HG02642 (cell line): ENCODE results near the gene MYO1D.
"Not testable (repeated sequence)": the region's sequence is repeated elsewhere in the genome, so short reads cannot be mapped to it uniquely, and the experiment has no call there.

ENCODE experiments used
- ATAC-seq: cut with Tn5 transposase; IDR thresholded peaks from one replicate; pipeline ENCODE4 v1.9.1; 2021; ENCODE audit warnings: mild to moderate bottlenecking; ENCODE audit not compliant: unreplicated experiment, poor library complexity

The MYO1D gene

DNA sequence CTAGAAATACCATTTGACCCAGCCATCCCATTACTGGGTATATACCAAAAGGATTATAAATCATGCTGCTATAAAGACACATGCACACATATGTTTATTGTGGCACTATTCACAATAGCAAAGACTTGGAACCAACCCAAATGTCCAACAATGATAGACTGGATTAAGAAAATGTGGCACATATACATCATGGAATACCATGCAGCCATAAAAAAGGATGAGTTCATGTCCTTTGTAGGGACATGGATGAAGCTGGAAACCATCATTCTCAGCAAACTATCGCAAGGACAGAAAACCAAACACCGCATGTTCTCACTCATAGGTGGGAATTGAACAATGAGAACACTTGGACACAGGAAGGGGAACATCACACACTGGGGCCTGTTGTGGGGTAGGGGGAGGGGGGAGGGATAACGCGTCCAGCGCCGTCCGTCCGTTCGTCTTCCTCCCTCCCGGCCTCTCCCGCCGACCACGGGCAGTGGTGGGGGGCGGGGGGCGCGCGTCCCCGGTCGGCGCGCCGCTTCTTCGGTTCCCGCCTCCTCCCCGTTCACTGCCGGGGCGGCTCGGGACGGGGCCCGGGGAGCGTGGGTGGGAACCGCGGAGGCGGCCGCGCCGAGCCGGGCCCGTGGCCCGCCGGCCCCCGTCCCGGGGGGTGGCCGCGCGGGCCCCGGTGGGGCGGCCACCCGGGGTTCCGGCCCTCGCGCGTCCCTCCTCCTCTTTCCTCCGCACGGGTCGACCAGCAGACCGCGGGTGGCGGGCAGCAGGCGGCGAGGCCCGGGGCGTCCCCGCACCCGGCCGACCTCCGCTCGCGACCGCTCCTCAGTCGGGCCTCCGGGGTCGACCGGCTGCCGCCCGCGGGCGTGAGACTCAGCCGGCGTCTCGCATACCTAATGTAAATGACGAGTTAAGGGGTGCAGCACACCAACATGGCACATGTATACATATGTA lies 54.7 kb downstream of the MYO1D start:
- ATAC-seq = not testable (repeated sequence)

DNA sequence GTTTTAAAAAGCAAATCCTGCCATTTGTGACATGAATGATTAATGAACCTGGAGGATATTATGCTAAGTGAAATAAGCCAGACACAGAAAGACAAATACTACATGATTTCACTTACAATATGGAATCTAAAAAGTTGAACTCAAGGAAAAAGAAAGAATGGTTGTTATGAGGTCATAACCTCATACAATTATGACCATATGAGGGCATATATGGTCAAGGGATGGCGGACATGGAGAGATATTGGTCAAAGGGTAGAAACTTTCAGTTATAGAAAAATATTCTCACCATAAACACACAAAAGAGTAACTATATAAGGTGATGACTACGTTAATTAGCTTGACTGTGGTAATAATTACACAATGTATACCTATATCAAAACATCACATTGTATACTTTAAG lies 56.5 kb downstream of the MYO1D start:
- no peak for ATAC-seq

DNA sequence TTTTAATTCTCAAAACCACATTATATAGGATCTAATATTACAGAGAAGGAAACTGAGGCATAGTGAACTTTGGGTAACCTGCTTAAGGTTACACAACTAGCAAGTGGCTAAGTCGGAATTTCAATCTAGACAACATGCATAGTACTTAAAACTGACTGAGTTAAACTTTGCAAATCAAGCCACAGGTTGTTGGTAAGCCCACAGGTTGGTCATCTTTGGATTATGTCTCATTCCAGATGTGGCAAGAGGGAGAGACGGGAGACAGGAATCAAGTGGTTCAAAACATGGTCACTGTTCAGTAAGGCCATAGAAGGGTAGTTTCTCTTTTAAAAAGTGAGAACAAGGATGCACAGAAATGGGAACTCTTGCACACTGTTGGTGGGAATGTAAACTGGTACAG lies 57.1 kb downstream of the MYO1D start:
- ATAC-seq = no peak

DNA sequence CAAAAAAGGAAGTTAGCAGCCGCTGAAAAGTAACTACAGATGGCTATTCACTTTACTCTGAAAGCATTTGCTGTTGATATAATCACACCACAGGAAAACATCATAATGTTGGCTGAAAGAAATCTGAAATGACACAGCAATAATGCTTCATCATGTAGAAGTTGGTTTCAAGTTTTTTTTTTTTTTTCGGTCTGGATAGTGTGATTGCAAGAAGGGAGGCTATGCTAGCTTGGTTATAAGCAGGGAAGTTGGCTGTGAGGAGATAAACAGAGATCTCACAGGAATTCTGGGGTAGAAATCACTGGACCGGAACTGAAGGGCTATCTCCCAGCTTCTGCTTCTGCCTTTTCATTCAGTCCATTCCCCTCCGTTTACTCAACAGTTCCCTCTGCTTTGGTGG lies 57.9 kb downstream of the MYO1D start:
- no peak for ATAC-seq

DNA sequence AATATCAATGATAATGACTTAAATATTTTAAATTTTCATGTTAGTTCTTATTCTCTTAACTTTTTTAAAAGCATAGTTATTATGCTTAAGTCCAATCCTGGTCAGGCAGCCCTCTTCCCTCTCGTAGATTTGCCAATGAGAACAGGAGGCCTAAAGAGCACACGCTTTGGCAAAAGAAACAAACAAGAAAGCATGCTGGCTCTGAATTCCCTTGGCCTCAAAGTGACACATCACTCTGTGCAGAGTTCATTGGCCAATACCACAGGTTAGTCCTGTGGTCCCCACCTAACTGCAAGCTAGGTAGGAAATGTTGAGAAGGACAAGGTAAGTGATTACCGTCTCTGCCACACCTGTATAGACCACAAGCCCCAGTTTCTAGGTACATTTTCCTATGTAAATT lies 61.5 kb downstream of the MYO1D start:
- ATAC-seq = no peak

DNA sequence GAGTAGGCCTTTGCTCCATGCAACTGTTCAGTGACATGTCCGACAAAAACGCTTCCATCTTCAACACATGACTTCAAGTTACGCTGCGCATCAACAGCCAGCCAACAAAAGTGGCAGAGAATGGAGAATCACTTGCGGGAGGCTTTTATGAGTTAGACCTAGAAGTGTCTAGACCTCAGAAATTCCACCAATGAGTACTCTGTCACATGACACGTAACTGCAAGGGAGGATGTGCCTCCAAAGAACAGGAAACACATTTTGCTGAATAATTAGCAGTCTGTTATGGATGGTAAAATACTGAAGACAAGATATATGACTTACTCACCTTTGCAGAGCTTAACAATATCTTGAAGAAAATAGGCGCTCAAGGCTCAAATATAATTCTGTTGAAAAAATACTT lies 62.1 kb downstream of the MYO1D start:
- no peak for ATAC-seq

DNA sequence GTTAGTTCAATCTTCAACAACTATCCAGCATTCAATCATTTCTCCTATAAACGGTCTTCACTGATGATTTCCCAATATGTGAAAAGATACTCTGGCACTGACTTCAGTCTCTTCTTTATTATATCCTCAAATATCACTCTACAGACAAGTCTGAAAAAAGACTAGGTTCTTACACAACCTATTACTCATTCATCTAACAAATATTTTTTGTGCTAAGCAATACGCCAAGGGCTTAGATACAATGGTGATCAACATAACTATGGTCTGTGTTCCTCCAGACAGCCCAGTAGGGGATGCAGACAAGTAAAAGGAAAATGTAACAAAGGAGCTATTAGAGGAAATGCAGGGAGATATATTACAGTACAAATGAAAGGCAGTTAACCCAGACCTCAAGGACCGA lies 63.9 kb downstream of the MYO1D start:
- no peak for ATAC-seq

DNA sequence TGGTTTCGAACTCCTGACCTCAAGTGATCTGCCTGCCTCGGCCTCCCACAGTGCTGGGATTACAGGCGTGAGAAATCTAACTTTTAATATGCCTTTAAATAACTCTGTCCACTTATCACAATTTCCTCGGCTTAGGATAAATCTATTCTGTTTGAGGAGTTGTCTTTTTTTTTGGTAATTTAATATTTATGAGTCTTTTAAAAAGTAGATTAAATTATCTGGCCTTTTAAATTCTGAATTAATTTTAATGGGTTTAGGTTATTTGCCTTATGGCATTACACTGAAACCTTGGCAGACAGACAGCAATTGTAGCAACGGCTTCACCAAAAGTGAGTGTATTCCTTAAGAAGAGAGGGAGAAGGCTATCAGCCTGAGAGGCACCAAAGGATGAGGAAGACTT lies 66.2 kb downstream of the MYO1D start:
- ATAC-seq = no peak

DNA sequence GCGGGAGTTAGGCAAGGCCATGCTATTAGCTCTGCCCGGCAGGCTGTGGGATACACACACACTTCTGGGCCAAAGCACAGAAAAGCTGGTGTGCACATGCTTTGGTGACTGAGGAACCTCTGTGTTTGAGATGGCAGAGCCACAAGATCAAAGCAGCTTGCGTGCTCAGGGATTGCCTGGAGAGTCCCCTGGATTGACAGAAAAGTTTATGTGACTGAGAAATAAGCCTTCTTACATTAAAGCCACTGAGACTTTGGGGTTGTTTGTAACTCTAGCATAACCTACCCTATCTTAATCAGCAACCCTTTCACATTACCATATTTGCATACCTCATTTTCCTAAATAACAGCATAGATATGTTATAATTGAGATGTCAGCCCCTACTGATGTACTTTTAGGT lies 69.3 kb downstream of the MYO1D start:
- no peak for ATAC-seq

DNA sequence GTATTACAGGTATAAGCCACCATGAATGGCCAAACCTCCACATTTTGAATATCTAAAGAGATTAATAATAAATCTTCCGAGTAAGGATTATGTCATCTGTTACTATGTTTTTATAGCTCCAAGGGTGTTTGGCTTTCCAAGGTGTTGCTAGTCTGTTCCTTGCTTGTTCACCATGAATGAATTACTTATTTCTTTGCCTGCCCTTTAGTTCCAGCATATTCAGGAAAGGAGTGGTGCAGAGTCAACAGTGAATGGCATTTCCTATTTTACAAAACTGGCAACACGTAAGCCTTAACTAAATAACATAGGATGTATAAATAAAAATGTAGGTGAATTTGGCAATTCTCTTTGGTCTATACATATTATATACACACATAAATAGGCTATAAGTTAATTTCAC lies 70.3 kb downstream of the MYO1D start:
- ATAC-seq = no peak

DNA sequence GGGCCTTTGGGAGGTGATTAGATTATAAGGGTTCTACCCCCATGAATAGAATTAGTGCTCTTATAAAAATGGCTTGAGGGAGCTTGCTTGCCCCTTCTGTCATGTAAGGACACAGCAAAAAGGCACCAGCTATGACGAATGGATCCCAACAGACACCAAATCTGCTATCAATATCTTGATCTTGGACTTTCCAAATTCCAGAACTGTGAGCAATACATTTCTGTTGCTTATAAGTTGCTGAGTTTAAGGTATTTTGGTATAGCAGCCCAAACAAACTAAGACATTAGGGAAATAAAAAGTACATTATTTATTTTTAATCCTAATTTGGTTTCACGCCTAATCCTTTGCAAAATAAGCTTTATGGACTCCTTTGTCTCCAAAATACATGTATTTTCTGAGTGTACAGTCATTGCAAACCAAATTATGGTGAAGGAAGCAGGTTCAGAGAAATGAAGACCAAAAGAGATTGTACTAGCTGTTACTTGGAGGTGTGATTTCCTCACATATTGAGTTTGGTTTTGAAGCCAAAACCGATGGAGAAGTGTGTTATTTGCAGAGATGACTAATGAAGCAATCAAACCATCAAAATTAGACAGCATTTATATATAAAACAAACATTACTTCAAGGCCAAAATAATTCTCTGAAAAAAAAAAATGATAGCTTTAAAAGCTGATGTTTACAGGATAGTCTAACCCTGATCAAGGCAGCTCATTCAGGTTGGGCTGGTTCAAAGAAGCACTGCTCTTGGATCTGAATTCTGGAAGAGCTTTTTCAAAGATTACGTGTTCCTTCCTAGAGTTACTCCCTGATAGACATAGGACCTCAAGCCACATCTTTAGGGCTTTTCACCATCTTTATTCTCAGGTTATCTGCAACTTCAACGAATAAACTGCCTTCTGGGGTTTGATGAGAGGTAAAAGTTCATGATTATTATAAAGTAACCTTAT lies 71.6 kb downstream of the MYO1D start:
- ATAC-seq = no peak

DNA sequence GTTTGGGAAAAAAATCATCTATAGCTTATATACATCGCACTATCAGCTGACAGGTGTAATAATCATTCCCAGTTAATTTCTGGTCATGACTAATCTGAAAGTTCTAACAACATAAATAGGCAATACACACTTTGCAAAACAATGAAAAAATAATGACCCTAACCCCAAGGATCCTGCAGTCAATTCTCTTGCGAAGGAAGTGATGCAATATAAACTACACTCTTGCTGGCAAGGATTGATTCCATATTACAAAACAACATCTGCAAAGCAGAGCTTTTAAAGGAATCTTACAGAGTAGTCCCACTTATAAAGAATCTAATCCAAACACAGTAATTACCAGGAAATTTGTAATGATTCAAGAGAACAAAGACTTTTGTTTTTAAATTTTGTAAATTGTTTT lies 73.4 kb downstream of the MYO1D start:
- ATAC-seq = no peak

DNA sequence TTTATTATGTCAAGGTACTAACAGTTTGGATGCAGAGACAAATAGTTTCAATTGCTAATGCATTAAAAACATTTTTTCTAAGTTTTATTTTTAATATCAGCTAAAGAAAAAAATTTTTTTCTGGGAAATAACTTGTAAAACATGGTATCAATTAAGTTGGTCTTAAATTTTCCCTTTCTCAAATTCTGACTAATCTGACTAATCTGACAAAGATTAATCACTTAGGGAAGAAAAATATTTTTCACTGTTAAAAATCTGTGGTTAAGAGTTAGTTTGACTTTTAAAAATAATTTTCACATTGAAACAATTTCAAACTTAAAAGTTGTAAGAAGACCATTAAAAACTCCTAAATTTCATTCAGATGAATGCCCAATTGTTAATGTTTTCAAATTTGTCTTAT lies 74.6 kb downstream of the MYO1D start:
- ATAC-seq = no peak

DNA sequence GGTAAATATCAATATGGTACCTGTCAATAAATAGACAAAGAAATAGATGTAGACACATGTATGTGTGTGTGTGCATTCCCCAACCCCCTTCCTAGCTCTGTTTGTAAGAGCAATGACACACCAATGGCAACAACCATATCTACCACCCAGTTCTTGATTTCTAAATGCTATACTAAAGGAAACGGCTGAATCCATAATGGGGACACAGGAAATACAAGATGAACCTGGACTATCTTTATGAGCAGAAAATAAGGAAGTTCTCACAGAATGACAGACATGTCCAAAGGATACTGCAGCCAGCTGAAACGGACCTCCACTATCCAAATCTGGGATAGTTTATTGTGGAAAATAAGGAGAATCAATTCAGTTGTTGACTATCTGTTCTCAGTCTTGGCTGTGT lies 75.3 kb downstream of the MYO1D start:
- ATAC-seq = no peak

DNA sequence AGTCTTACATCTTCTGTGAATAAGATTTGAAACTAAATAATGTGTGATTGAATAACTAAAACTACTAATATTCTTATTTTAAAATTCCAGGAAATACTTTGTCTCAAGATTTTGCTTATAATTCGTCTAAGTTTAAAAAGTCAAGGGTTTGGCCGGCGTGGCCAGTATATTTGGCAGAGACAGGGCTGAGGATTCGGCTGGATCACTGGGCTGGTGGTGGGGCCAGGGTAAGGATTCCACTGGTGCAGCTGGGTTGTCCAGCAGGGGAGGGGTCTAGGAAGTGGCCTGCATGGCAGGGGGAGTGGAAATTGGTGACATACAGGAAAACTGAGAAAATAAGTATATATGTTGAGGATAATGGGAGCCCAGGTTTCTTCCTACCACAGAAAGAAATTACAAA lies 75.7 kb downstream of the MYO1D start:
- ATAC-seq = no peak

DNA sequence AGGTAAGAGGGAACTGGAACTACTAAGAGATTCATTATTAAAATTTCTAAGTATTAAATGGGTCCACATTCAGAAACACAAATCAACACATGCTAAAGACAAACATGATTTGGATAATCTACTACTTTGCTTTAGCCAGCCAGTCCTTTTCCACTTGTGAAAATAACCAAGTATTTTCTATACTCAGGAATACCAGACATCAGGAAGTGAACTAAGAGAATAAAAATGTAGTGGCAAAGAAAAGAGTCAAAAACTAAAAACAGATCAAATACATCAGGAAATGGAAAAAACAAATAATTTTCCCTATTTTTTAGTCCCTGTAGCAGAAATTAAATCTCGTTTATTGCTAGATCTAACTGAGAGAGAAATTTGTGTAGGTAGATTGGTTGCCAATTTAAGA lies 78.0 kb downstream of the MYO1D start:
- no peak for ATAC-seq

DNA sequence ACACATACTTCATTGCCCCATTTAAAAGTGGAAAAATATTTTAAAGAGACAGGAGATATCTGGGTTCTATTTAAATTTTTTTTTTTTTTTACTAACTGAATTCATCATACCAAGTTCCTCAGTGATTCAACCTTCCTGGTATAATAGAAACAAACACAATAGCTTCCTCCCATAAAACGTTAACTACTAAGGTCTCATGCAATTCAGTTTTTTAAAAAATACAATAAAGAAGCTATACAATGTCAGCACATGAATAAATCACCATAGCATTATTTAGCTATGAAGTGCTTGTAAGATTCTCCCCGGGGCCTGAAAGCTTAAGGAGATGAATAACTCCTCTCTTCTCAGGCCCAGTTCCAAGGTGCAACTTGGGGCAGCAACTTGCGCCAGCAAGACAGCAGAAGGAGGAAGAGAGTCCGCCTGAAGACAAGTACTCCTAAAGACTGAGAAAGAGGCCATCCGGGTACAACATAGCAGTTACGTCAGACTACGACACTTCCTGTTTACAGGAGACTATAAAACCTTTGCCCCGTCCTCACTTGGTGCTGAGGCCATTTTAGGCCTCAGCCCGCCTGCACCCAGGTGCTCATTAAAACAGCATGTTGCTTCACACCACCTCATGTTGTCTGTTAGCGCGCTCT lies 81.5 kb downstream of the MYO1D start:
- no peak for ATAC-seq

DNA sequence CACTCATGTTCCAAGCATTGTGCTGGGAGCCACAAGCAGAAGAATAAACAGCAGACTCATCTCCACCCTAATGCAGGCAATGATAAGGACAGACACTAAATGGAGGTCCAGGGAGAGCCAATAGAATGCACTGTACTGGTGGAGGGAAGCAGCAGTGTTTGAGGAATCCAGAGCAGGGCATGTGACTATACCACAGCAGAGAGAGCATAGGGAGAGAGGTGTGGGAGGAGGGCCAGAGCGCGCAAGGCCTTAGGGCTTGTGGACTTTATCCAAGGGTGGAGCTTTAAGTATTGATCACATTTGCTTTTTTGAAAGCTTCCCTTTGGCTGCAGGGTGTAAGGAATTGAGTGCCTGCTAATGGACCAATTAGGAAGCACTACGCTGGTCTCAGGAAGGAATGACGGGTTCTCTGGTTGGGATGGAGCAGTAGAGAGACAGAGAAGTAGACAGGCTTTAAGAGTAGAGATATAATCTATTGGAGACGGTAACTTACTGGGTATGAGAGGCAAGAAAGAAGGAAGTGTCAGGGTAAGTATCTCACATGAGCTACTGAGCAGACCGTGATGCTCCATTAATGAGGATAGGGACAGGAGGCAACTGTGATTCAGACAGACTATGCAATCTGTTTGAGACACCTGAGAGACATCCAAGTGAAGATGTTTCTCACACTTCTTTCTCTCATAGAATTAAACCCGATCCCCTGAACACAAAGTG lies 82.2 kb downstream of the MYO1D start:
- no peak for ATAC-seq

DNA sequence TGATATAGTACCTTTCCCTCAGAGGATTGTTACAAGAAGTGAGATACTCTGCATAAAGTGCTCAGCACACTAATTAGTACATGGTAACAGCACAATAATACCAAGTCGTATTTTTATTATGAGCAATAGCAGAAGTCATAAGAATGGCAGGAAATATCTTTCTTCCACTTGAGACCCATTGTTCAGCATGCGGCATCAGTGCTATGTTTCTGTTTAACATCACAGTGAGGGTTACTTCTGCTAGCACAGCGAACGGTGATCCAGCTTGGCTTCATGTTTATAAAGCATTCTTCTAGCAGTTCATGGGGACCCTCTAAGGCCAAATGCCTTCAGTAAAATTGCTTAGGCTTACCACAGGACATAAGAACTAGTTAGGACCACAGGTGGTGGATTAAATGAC lies 83.1 kb downstream of the MYO1D start:
- ATAC-seq = no peak

DNA sequence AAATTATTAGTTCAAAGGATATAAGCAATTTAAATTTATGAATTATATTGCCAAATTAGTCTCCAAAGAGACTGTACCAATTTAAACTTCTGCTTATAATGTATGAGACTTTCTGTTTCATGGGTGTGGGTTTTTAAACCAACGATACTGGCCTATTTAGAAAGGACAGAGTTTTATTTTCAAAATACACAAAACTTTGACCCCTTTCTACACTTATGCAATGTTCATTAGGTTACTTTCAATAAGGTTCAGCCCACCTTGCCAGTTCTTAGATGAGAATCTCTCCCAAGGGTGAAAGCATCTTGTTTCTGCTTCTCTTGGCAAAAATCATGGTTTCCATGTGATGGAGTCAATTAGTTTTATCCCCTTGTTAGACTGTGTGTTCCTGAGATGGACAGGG lies 84.7 kb downstream of the MYO1D start:
- ATAC-seq = no peak
